ENCODE measurements around the gene CA6. TPM values are rescaled to one million over a fixed set of nuclear protein-coding genes. Genes with fewer than 3 reads are reported as not detected.

The CA6 gene
- total and polyA plus RNA-seq, 11 donors, result not detected

DNA sequence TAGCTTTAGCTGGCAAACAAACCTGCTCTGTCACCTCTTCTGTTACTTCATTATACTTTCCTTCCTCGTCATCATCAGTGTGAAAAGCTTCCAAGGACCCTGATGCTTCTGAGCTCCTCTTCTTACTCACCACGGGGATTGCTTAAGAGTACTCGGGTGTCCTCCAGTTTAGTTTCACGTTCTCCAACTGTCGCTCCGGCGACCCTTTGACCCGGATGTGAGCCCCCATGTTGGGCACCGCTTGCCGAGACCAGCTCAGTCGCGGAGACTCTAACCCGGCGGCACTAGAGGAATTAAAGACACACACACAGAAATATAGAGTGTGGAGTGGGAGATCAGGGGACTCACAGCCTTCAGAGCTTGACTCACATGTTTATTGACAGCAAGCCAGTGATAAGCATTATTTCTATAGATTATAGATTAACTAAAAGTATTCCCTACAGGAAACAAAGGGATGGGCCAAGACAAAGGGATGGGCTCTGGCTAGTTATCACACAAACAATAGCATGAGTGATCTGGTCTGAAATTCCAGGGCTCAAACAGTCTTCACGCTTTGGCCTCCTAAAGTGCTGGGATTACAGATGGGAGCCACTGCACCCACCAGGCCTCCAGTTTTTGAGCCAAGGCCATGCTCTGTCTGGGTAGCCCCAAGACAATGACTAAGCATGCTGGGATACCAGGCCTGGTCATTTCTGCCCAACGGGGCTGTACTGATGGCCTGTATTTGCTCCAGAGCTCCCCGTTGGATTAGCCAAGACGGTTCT is 37.1 kb upstream of the CA6 start:
- DNase-seq (no peak), ATAC-seq (no peak)
- Histone ChIP-seq H3K4me3 (no peak overlapping the region), H3K9me3 (no peaks in the 10 kb centered on the region), H3K27me3 (no peaks in the 10 kb centered on the region), H3K4me1 (peaks cover 0 to 15% (median 5%) of the 10 kb centered on the region in 12 donors), H3K36me3 (no peaks in the 10 kb centered on the region), H3K27ac (no peak overlapping the region)
- intact Hi-C loops (cut with DNase I), result no loop called here
- TF ChIP-seq POLR2A (IDR thresholded peaks at IDR 0.05), result no peak
- no peak for TF ChIP-seq CTCF (IDR thresholded peaks at IDR 0.05)
- WGBS, 4 donors, result 73 to 79% (median 75%) methylated on average over 18 of the region's 18 CpGs

- H3K4me1 ChIP-seq, result peaks cover 0 to 5% (median 0%) of the 10 kb centered on the region in 12 donors
- no peaks in the 10 kb centered on the region for H3K9me3 ChIP-seq
- no peaks in the 10 kb centered on the region for H3K36me3 ChIP-seq
- DNase-seq (no peak), ATAC-seq (no peak)
- intact Hi-C loops (cut with DNase I), result loop anchor here in 4 of 10 donors (10.0 kb wide), 4 partner anchors 184 to 584 kb away; no protein-coding TSS in a partner anchor
- TF ChIP-seq POLR2A (IDR thresholded peaks at IDR 0.05), result no peak
- TF ChIP-seq CTCF (IDR thresholded peaks at IDR 0.05), result no peak
- 73 to 82% (median 75%) methylated on average over 3 of the region's 3 CpGs for WGBS, 4 donors
- H3K4me3 ChIP-seq, result no peak overlapping the region
- H3K27me3 ChIP-seq, result no peaks in the 10 kb centered on the region
- H3K27ac ChIP-seq, result no peak overlapping the region
Measured at GRCh38 chr1:8910331-8910730, 35.3 kb upstream of the CA6 start.

GRCh38 chr1:8910914-8911313 is 34.8 kb upstream of the CA6 start:
- WGBS, 4 donors, result 72 to 81% (median 78%) methylated on average over 6 of the region's 6 CpGs
- intact Hi-C loops (cut with DNase I), result loop anchor here in 4 of 10 donors (10.0 kb wide), 4 partner anchors 184 to 584 kb away; no protein-coding TSS in a partner anchor
- Histone ChIP-seq H3K9me3 (no peaks in the 10 kb centered on the region), H3K36me3 (no peaks in the 10 kb centered on the region), H3K27ac (no peak overlapping the region), H3K4me1 (peaks cover 0 to under 1% (median 0%) of the 10 kb centered on the region in 12 donors), H3K4me3 (no peak overlapping the region), H3K27me3 (no peaks in the 10 kb centered on the region)
- DNase-seq (no peak), ATAC-seq (no peak)
- TF ChIP-seq CTCF (IDR thresholded peaks at IDR 0.05) (no peak), POLR2A (IDR thresholded peaks at IDR 0.05) (no peak)

- Histone ChIP-seq H3K27me3 (no peaks in the 10 kb centered on the region), H3K9me3 (no peaks in the 10 kb centered on the region), H3K36me3 (no peaks in the 10 kb centered on the region), H3K4me3 (no peak overlapping the region), H3K27ac (no peak overlapping the region), H3K4me1 (no peaks in the 10 kb centered on the region)
- DNase-seq (no peak), ATAC-seq (no peak)
- intact Hi-C loops (cut with DNase I), result loop anchor here in 4 of 10 donors (10.0 kb wide), 4 partner anchors 183 to 583 kb away; no protein-coding TSS in a partner anchor
- TF ChIP-seq CTCF (IDR thresholded peaks at IDR 0.05) (no peak), POLR2A (IDR thresholded peaks at IDR 0.05) (no peak)
- 76 to 90% (median 83%) methylated on average over 7 to 16 of the region's 17 CpGs for WGBS, 4 donors
Measured at GRCh38 chr1:8911416-8912309, 34.0 kb upstream of the CA6 start.
